Chondrocyte (in vitro differentiated cells): ENCODE measurements around the gene TBC1D5. TPM values are rescaled to one million over a fixed set of nuclear protein-coding genes. Genes with fewer than 3 reads are reported as not detected.

Source experiments
- DNase-seq: peaks from one replicate; pipeline ENCODE4 v3.0.0; 2021; ENCODE audit warnings: mixed read lengths, low spot score
- H3K27ac Mint-ChIP-seq: one replicate; pipeline ENCODE4 v1.8.0; 2021; ENCODE audit warnings: mild to moderate bottlenecking, moderate library complexity, mixed read lengths; ENCODE audit not compliant: unreplicated experiment
- H3K27me3 Mint-ChIP-seq: 2 replicates; pipeline ENCODE4 v1.8.0; 2021; ENCODE audit warnings: low read depth, mixed read lengths
- H3K36me3 Mint-ChIP-seq: 2 replicates; pipeline ENCODE4 v1.8.0; 2021; ENCODE audit warnings: low read depth, mixed read lengths
- H3K4me1 Mint-ChIP-seq: 2 replicates; pipeline ENCODE4 v1.8.0; 2021; ENCODE audit warnings: low read depth, mild to moderate bottlenecking, mixed read lengths
- H3K4me3 Mint-ChIP-seq: one replicate; pipeline ENCODE4 v1.8.0; 2021; ENCODE audit warnings: mild to moderate bottlenecking, moderate library complexity, mixed read lengths; ENCODE audit not compliant: unreplicated experiment
- H3K9me3 Mint-ChIP-seq: 2 replicates; pipeline ENCODE4 v1.8.0; 2021; ENCODE audit warnings: low read depth, mixed read lengths
- total RNA-seq: library from RNA; stranded (reverse); gene quantifications from 3 replicates; pipeline ENCODE4 v1.2.1, GENCODE V29; 2021
- TF ChIP-seq, protein P1 (sequence below): fragments of 200-600 bp; sonication (generic); IDR thresholded peaks from 2 replicates; pipeline ENCODE4 v1.5.0; 2021; ENCODE audit warnings: antibody characterized with exemption, mild to moderate bottlenecking, moderate library complexity

Gene TBC1D5
- total RNA-seq, 1 donor from 2014 or later, result 44.6 TPM

DNA sequence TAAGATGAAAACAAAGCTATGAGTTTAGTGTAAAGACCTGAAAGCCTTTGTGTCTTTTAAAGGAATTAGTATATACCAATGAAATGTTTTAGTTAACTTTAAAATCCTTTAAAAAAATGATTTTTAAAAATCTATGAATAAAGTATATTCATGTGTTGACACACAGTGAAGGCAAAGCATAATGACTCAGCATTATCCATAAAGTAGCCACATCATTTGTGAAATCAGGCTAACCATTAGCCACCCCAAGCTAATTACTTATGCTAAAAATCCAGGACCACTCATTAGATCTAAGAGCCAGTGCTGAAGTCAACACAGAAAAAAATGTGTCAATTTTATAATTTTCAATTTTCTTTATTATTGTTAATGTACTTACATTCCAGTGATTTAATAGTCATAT, 310.2 kb downstream of the TBC1D5 start:
- no peak overlapping the region for H3K27ac Mint-ChIP-seq
- H3K36me3 Mint-ChIP-seq, result no peaks in the 10 kb centered on the region
- H3K4me1 Mint-ChIP-seq, result peaks cover 7% of the 10 kb centered on the region
- no peaks in the 10 kb centered on the region for H3K9me3 Mint-ChIP-seq
- TF ChIP-seq, protein P1, sequence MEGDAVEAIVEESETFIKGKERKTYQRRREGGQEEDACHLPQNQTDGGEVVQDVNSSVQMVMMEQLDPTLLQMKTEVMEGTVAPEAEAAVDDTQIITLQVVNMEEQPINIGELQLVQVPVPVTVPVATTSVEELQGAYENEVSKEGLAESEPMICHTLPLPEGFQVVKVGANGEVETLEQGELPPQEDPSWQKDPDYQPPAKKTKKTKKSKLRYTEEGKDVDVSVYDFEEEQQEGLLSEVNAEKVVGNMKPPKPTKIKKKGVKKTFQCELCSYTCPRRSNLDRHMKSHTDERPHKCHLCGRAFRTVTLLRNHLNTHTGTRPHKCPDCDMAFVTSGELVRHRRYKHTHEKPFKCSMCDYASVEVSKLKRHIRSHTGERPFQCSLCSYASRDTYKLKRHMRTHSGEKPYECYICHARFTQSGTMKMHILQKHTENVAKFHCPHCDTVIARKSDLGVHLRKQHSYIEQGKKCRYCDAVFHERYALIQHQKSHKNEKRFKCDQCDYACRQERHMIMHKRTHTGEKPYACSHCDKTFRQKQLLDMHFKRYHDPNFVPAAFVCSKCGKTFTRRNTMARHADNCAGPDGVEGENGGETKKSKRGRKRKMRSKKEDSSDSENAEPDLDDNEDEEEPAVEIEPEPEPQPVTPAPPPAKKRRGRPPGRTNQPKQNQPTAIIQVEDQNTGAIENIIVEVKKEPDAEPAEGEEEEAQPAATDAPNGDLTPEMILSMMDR, result no peak
- H3K4me3 Mint-ChIP-seq, result no peak overlapping the region
- DNase-seq, result no peak
- no peaks in the 10 kb centered on the region for H3K27me3 Mint-ChIP-seq

DNA sequence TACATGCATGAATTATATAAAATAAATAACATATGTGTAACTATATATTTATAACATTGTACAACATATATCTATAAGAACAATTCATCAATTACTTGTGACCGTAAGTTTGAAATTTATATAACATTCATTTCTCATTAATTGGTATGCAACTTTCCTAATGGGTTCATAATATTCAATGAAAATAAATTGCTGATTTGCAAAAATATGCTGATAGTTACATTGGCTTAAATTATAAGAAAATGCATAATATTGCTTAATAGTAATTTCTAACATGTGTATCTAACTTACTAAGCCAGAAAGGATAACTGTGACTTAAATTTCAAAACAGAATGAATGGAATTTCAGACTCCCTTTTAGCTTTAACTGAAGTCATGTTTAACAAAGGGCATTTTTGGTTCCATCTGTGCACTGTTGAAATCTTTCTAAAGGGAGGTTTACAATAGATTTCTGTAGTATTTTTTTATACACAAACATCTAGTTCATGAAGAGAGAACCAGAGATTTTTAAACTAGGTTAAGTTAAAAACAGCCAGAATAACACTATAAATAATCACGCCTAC, 310.9 kb downstream of the TBC1D5 start:
- no peak for DNase-seq
- Mint-ChIP-seq H3K4me1 (peaks cover 7% of the 10 kb centered on the region), H3K27ac (no peak overlapping the region), H3K9me3 (no peaks in the 10 kb centered on the region), H3K27me3 (no peaks in the 10 kb centered on the region), H3K4me3 (no peak overlapping the region), H3K36me3 (no peaks in the 10 kb centered on the region)
- TF ChIP-seq, protein P1, result no peak

DNA sequence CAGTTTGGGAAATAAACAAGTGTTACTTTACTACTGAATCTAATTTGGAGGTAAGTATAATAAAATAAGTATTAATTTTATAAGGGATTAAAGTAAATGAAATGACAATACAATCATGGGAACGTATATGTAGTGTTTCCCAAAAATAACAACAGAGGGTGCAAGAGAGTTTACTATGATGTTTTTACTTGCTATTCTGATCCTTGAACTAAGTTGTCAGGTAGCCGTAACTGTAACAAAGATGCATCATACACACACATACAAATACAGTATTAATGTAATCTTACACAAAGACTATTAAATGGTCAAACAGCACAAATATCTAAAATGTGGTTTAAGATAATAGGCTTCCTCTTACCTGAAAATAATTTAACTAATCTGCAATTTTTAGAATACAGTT, 311.4 kb downstream of the TBC1D5 start:
- Mint-ChIP-seq H3K36me3 (no peaks in the 10 kb centered on the region), H3K4me3 (no peak overlapping the region), H3K9me3 (no peaks in the 10 kb centered on the region), H3K27me3 (no peaks in the 10 kb centered on the region), H3K27ac (no peak overlapping the region), H3K4me1 (peaks cover 7% of the 10 kb centered on the region)
- no peak for DNase-seq
- TF ChIP-seq, protein P1, result peak; percentile 86

DNA sequence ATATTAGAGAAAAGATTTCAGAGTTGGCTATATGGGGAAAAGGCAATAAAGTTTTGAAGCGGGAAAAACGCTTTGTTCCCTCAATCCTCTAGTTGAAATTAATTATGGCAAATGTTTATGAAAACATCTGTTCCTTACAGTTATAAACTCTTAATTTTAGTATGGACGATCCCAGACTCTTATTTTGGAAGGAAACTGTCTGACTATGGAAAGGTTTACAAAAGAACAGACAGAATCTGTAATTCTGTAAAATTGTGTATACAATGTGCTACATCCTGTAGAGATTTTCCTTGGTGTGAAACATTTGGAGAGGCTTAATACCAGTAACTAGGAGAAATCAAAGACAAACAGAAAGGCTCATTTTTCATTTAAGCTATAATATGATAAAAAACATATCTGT, 311.8 kb downstream of the TBC1D5 start:
- DNase-seq, result no peak
- H3K4me1 Mint-ChIP-seq, result peaks cover 7% of the 10 kb centered on the region
- H3K27me3 Mint-ChIP-seq, result no peaks in the 10 kb centered on the region
- H3K36me3 Mint-ChIP-seq, result no peaks in the 10 kb centered on the region
- H3K27ac Mint-ChIP-seq, result no peak overlapping the region
- H3K9me3 Mint-ChIP-seq, result no peaks in the 10 kb centered on the region
- no peak overlapping the region for H3K4me3 Mint-ChIP-seq
- TF ChIP-seq, protein P1, result no peak

DNA sequence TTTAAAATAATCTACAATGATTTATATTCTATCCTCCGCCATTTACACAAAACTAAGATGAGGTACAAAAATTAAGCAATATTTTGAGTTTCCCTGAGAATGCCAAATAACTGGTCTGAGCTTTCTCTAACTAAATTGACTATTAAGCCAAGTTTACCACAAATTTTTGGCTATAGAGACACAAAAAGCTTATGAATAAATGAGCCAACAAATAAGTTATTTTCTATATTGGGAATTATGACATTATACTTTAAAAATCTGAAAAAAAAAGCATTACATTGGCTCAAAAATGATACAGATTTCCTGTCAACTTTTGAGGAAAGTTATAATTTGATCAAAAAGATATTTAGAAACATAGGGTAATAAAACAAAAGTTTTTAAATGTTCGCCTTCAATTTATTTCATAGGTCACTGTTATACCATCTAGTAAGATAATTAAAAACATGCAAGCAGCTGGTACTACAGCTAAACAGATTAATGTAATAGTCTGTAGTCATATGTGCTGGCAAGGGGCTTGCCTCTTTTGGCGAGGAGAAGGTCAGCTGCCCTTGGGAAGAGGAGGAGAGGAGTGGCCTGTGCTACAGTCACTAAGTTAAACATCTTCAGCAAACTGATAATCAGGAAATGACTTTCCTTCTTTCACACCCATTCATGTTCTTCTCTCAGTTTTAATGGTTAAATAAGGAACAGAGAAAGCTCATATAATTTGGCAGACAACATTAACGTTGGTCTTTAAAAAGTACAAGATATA, 318.5 kb downstream of the TBC1D5 start:
- no peak overlapping the region for H3K4me3 Mint-ChIP-seq
- H3K27ac Mint-ChIP-seq, result no peak overlapping the region
- no peaks in the 10 kb centered on the region for H3K27me3 Mint-ChIP-seq
- H3K9me3 Mint-ChIP-seq, result no peaks in the 10 kb centered on the region
- no peaks in the 10 kb centered on the region for H3K36me3 Mint-ChIP-seq
- H3K4me1 Mint-ChIP-seq, result no peaks in the 10 kb centered on the region
- DNase-seq, result no peak
- TF ChIP-seq, protein P1, result no peak
